A549 (cell line): ENCODE data around the gene FRMD4A. TPM values are rescaled to one million over a fixed set of nuclear protein-coding genes. Genes with fewer than 3 reads are reported as not detected.

Experiments used
- ATAC-seq, 2 experiments: fragments of 200-7000 bp in 1 of 2; fragments of >200 bp in 1 of 2; cut with Nextera tagmentation in 1 of 2; cut with Tn5 transposase in 1 of 2; 3 replicates each; pipeline versions ENCODE4 v1.8.0 to v1.9.1; 2018 to 2020; ENCODE audit warnings: mild to moderate bottlenecking in 1 of 2, moderate library complexity in 1 of 2
- CTCF ChIA-PET: fragments of 300-600 bp; sonication (Branson Sonifier 250); formaldehyde crosslinking; extraction: SDS; loops from one replicate; lab custom pipeline; 2021; ENCODE audit warnings: antibody characterized with exemption, inconsistent platforms; lab: Yijun Ruan, JAX
- POLR2A ChIA-PET: fragments of 350-600 bp; formaldehyde crosslinking; extraction: SDS; loops from one replicate; lab custom pipeline; 2021; ENCODE audit warnings: antibody characterized with exemption, inconsistent platforms; lab: Yijun Ruan, JAX
- DNase-seq, 2 experiments: peaks; one replicate each; pipeline versions ENCODE4 v3.0.0 to v3.0.0-alpha.2; 2011 to 2016; ENCODE audit warnings: low read depth in 1 of 2, low spot score in 1 of 2
- FAIRE-seq: peaks from 2 replicates; lab custom pipeline; 2011; peaks lifted over from hg19 to GRCh38; lab: Jason Lieb, UNC
- H3K27ac ChIP-seq, 2 experiments: fragments of >200 bp; sonication (Bioruptor Twin); formaldehyde crosslinking; 3 replicates each; pipeline ENCODE4 v1.5.1; 2016 to 2017
- H3K4me1 ChIP-seq: fragments of >200 bp; sonication (Bioruptor Twin); formaldehyde crosslinking; 3 replicates; pipeline ENCODE4 v1.6.1; 2016
- H3K4me2 ChIP-seq: fragments of >200 bp; sonication (Bioruptor Twin); formaldehyde crosslinking; 3 replicates; pipeline ENCODE4 v1.6.1; 2016
- H3K4me3 ChIP-seq: fragments of >200 bp; sonication (Bioruptor Twin); formaldehyde crosslinking; 3 replicates; pipeline ENCODE4 v1.5.1; 2016
- H3K9me3 ChIP-seq: fragments of >200 bp; sonication (Bioruptor Twin); formaldehyde crosslinking; 3 replicates; pipeline ENCODE4 v1.6.1; 2016
- BHLHE40 ChIP-seq: IDR thresholded peaks from 2 replicates; pipeline ENCODE4 v1.6.1; 2012; ENCODE audit warnings: low read depth, low read length, inconsistent platforms
- CBX2 ChIP-seq: fragments of 200-600 bp; sonication (generic); IDR thresholded peaks from 2 replicates; pipeline ENCODE4 v1.6.1; 2016; ENCODE audit warnings: low read depth, mild to moderate bottlenecking, borderline replicate concordance
- ESRRA ChIP-seq: fragments of 150-350 bp; IDR thresholded peaks from 2 replicates; pipeline ENCODE4 v1.6.1; 2014; ENCODE audit warnings: mild to moderate bottlenecking, low read length, borderline replicate concordance
- FOSL2 ChIP-seq, 2 experiments: fragments of 450-650 bp in 1 of 2; fragments of >200 bp in 1 of 2; sonication (Bioruptor Twin) in 1 of 2; formaldehyde crosslinking; IDR thresholded peaks; 2 replicates each; pipeline versions ENCODE4 v1.5.0 to v1.6.1; 2016 to 2020; ENCODE audit warnings: mild to moderate bottlenecking in 1 of 2, moderate library complexity in 1 of 2
- FOXS1 ChIP-seq: fragments of 250-450 bp; sonication (Bioruptor Pico); IDR thresholded peaks from 2 replicates; pipeline ENCODE4 v1.5.0; 2020; ENCODE audit warnings: mild to moderate bottlenecking, moderate library complexity
- GATA3 ChIP-seq: IDR thresholded peaks from 2 replicates; pipeline ENCODE4 v1.6.1; 2012; ENCODE audit warnings: borderline replicate concordance
- HEYL ChIP-seq: fragments of 250-450 bp; sonication (Bioruptor Pico); IDR thresholded peaks from 2 replicates; pipeline ENCODE4 v1.8.0; 2021; ENCODE audit warnings: mild to moderate bottlenecking, moderate library complexity
- HOXA7 ChIP-seq: fragments of 250-450 bp; sonication (Bioruptor Pico); IDR thresholded peaks from 2 replicates; pipeline ENCODE4 v1.5.0; 2020; ENCODE audit warnings: mild to moderate bottlenecking, moderate library complexity
- HOXB13 ChIP-seq: fragments of 250-450 bp; sonication (Bioruptor Pico); IDR thresholded peaks from 2 replicates; pipeline ENCODE4 v1.5.0; 2020; ENCODE audit warnings: low read depth, mild to moderate bottlenecking, moderate library complexity
- JUNB ChIP-seq: fragments of >200 bp; sonication (Bioruptor Twin); formaldehyde crosslinking; IDR thresholded peaks from 2 replicates; pipeline ENCODE4 v1.6.1; 2016
- KDM1A ChIP-seq: fragments of 200-600 bp; sonication (generic); IDR thresholded peaks from 2 replicates; pipeline ENCODE4 v1.6.1; 2016; ENCODE audit warnings: low read depth, mild to moderate bottlenecking
- KDM5A ChIP-seq: fragments of 200-600 bp; sonication (generic); IDR thresholded peaks from 2 replicates; pipeline ENCODE4 v1.6.1; 2016; ENCODE audit warnings: antibody characterized with exemption, mild to moderate bottlenecking
- MYC ChIP-seq: IDR thresholded peaks from 2 replicates; pipeline ENCODE4 v1.6.1; 2012; ENCODE audit warnings: mild to moderate bottlenecking, inconsistent platforms, low read length, improper control_type of control experiment, borderline replicate concordance
- NPAS2 ChIP-seq: fragments of 250-450 bp; sonication (Bioruptor Pico); IDR thresholded peaks from 2 replicates; pipeline ENCODE4 v1.8.0; 2022; ENCODE audit warnings: mild to moderate bottlenecking, moderate library complexity, borderline replicate concordance
- POLR2A ChIP-seq: IDR thresholded peaks from 2 replicates; pipeline ENCODE4 v1.6.1; 2012; ENCODE audit warnings: mild to moderate bottlenecking, low read length
- RARB ChIP-seq: fragments of 250-450 bp; sonication (Bioruptor Pico); IDR thresholded peaks from 2 replicates; pipeline ENCODE4 v1.8.0; 2021; ENCODE audit warnings: mild to moderate bottlenecking, moderate library complexity
- RFX5 ChIP-seq: fragments of 450-650 bp; IDR thresholded peaks from 2 replicates; pipeline ENCODE4 v1.7.1; 2014; ENCODE audit warnings: antibody characterized with exemption, mild to moderate bottlenecking, moderate library complexity
- SREBF2 ChIP-seq: fragments of 450-650 bp; IDR thresholded peaks from 2 replicates; pipeline ENCODE4 v1.6.1; 2014; ENCODE audit warnings: mild to moderate bottlenecking, moderate library complexity
- TP53 ChIP-seq: fragments of 250-450 bp; sonication (Bioruptor Pico); IDR thresholded peaks from 2 replicates; pipeline ENCODE4 v1.5.0; 2021; ENCODE audit warnings: mild to moderate bottlenecking, moderate library complexity
- WGBS: methylation state at CpG from one replicate; pipeline ENCODE4 v1.1.6; 2017; ENCODE audit errors: missing lambda C conversion rate; 5-methylcytosine and 5-hydroxymethylcytosine counted together
- polyA plus RNA-seq, 4 experiments: library from polyadenylated mRNA; depleted of rRNA in 3 of 4; stranded (reverse); fragments of >200 nt; fragmentation: RNase III in 1 of 4; extraction: RNeasy Plus Mini Kit Qiagen cat#74134 plus additional on column Dnase treatment in 1 of 4; gene quantifications; 2 replicates in 3 of 4; 3 replicates in 1 of 4; pipeline ENCODE4 v1.2.3, GENCODE V29; 2011 to 2017
- TF ChIP-seq, protein P1 (sequence below): fragments of 450-650 bp; IDR thresholded peaks from 2 replicates; pipeline ENCODE4 v1.6.1; 2014; ENCODE audit warnings: antibody characterized with exemption
- TF ChIP-seq, protein P2 (sequence below): IDR thresholded peaks from 2 replicates; pipeline ENCODE4 v1.6.1; 2012
- TF ChIP-seq, protein P3 (sequence below): fragments of 250-450 bp; sonication (Bioruptor Pico); IDR thresholded peaks from 2 replicates; pipeline ENCODE4 v1.5.0; 2020; ENCODE audit warnings: low read depth, mild to moderate bottlenecking, moderate library complexity
- TF ChIP-seq, protein P4 (sequence below): IDR thresholded peaks from 2 replicates; pipeline ENCODE4 v1.6.1; 2012; ENCODE audit warnings: low read depth, borderline replicate concordance
- TF ChIP-seq, protein P5 (sequence below): fragments of >200 bp; sonication (Bioruptor Twin); formaldehyde crosslinking; IDR thresholded peaks from 3 replicates; pipeline ENCODE4 v1.5.1; 2016
- TF ChIP-seq, protein P6 (sequence below): fragments of >200 bp; sonication (Bioruptor Twin); formaldehyde crosslinking; IDR thresholded peaks from 3 replicates; pipeline ENCODE4 v1.6.1; 2016
- TF ChIP-seq, protein P7 (sequence below): fragments of 250-450 bp; sonication (Bioruptor Pico); IDR thresholded peaks from 2 replicates; pipeline ENCODE4 v1.5.0; 2021; ENCODE audit warnings: mild to moderate bottlenecking, moderate library complexity, borderline replicate concordance
- TF ChIP-seq, protein P8 (sequence below): IDR thresholded peaks from 2 replicates; pipeline ENCODE4 v1.6.1; 2012

Gene FRMD4A
- polyA plus RNA-seq, 2 of the 4 experiments (the other 2 are of a cell fraction) = 2.5 to 4.7 TPM

DNA sequence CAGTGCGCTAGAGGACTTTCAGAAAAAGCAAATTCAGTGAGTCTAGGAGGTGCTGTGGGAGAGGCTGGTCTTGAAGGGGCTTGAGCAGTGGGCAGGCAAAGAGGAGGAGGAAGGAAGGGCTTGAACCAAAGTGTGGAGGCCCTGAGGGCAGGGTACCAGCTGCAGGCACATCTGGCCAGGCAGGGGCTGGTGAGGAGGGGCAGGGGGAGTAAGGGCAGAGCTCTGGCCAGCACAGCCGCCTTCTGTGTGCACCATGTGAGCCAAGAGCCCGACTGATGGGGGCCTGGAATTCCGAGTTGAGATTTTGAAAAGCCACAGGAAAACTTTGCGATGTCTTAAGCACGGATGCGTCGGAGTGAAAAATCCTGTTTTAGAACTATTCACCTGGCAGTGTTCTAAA lies 669.5 kb downstream of the FRMD4A start:
- ChIA-PET POLR2A (no interaction called here), CTCF (interaction anchor here (0.6 to 3.4 kb wide), 8 partner anchors 9 to 121 kb away, joined by 3 to 39 read pairs (median 4); no protein-coding TSS in a partner anchor)
- H3K27ac ChIP-seq = no peak overlapping the region
- TF ChIP-seq JUNB (no peak), HEYL (CRISPR knock-in tag) (no peak), NPAS2 (CRISPR knock-in tag) (no peak), ESRRA (no peak), HOXA7 (CRISPR knock-in tag) (no peak), FOSL2 (IDR thresholded peaks at IDR 0.05) (no peak), FOSL2 (CRISPR knock-in tag; IDR thresholded peaks at IDR 0.05) (no peak), KDM5A (no peak)
- TF ChIP-seq, protein P1, sequence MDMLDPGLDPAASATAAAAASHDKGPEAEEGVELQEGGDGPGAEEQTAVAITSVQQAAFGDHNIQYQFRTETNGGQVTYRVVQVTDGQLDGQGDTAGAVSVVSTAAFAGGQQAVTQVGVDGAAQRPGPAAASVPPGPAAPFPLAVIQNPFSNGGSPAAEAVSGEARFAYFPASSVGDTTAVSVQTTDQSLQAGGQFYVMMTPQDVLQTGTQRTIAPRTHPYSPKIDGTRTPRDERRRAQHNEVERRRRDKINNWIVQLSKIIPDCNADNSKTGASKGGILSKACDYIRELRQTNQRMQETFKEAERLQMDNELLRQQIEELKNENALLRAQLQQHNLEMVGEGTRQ = no peak
- TF ChIP-seq, protein P2, sequence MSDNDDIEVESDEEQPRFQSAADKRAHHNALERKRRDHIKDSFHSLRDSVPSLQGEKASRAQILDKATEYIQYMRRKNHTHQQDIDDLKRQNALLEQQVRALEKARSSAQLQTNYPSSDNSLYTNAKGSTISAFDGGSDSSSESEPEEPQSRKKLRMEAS = no peak
- TF ChIP-seq, protein P3, sequence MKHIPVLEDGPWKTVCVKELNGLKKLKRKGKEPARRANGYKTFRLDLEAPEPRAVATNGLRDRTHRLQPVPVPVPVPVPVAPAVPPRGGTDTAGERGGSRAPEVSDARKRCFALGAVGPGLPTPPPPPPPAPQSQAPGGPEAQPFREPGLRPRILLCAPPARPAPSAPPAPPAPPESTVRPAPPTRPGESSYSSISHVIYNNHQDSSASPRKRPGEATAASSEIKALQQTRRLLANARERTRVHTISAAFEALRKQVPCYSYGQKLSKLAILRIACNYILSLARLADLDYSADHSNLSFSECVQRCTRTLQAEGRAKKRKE (CRISPR knock-in tag) = no peak
- TF ChIP-seq, protein P4, sequence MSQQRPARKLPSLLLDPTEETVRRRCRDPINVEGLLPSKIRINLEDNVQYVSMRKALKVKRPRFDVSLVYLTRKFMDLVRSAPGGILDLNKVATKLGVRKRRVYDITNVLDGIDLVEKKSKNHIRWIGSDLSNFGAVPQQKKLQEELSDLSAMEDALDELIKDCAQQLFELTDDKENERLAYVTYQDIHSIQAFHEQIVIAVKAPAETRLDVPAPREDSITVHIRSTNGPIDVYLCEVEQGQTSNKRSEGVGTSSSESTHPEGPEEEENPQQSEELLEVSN = no peak
- no peaks in the 10 kb centered on the region for H3K9me3 ChIP-seq
- FAIRE-seq (no peak), ATAC-seq (no peak), DNase-seq (no peak)
- H3K4me3 ChIP-seq = no peak overlapping the region
- 83% methylated on average over 8 of the region's 8 CpGs for WGBS
- H3K4me2 ChIP-seq = no peak overlapping the region
- H3K4me1 ChIP-seq = no peaks in the 10 kb centered on the region

DNA sequence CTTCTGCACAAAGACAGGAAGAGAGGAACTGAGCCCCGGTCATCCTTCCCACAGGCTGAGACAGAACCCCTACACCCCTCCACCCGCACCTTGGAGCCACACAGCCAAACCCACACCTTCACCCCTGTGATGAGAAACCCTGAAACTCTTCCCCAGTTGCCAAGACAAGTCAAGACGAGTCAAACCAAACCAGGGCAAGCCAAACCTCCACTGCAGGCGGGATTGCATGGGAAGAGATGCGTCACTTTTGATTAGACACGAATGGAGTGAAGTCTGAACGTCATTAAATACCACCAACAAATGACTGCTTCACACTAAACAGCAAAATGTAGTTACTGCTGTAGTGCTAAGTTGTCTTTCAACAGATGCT lies 670.2 kb downstream of the FRMD4A start:
- ATAC-seq (peak in 1 of 2 experiments; percentile 20; a peak in 3 of 6 replicates), FAIRE-seq (no peak), DNase-seq (no peak)
- no peak overlapping the region for H3K27ac ChIP-seq
- TF ChIP-seq RFX5 (no peak), KDM1A (no peak), TP53 (CRISPR knock-in tag) (no peak), SREBF2 (no peak), GATA3 (no peak), HOXB13 (no peak), CBX2 (no peak), MYC (no peak), RARB (CRISPR knock-in tag) (no peak), NPAS2 (CRISPR knock-in tag) (no peak), POLR2A (no peak), BHLHE40 (no peak), FOXS1 (no peak)
- TF ChIP-seq, protein P5, sequence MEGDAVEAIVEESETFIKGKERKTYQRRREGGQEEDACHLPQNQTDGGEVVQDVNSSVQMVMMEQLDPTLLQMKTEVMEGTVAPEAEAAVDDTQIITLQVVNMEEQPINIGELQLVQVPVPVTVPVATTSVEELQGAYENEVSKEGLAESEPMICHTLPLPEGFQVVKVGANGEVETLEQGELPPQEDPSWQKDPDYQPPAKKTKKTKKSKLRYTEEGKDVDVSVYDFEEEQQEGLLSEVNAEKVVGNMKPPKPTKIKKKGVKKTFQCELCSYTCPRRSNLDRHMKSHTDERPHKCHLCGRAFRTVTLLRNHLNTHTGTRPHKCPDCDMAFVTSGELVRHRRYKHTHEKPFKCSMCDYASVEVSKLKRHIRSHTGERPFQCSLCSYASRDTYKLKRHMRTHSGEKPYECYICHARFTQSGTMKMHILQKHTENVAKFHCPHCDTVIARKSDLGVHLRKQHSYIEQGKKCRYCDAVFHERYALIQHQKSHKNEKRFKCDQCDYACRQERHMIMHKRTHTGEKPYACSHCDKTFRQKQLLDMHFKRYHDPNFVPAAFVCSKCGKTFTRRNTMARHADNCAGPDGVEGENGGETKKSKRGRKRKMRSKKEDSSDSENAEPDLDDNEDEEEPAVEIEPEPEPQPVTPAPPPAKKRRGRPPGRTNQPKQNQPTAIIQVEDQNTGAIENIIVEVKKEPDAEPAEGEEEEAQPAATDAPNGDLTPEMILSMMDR = no peak
- TF ChIP-seq, protein P6, sequence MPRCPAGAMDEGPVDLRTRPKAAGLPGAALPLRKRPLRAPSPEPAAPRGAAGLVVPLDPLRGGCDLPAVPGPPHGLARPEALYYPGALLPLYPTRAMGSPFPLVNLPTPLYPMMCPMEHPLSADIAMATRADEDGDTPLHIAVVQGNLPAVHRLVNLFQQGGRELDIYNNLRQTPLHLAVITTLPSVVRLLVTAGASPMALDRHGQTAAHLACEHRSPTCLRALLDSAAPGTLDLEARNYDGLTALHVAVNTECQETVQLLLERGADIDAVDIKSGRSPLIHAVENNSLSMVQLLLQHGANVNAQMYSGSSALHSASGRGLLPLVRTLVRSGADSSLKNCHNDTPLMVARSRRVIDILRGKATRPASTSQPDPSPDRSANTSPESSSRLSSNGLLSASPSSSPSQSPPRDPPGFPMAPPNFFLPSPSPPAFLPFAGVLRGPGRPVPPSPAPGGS = no peak
- TF ChIP-seq, protein P7, sequence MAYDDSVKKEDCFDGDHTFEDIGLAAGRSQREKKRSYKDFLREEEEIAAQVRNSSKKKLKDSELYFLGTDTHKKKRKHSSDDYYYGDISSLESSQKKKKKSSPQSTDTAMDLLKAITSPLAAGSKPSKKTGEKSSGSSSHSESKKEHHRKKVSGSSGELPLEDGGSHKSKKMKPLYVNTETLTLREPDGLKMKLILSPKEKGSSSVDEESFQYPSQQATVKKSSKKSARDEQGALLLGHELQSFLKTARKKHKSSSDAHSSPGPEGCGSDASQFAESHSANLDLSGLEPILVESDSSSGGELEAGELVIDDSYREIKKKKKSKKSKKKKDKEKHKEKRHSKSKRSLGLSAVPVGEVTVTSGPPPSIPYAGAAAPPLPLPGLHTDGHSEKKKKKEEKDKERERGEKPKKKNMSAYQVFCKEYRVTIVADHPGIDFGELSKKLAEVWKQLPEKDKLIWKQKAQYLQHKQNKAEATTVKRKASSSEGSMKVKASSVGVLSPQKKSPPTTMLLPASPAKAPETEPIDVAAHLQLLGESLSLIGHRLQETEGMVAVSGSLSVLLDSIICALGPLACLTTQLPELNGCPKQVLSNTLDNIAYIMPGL (CRISPR knock-in tag) = no peak
- TF ChIP-seq, protein P8, sequence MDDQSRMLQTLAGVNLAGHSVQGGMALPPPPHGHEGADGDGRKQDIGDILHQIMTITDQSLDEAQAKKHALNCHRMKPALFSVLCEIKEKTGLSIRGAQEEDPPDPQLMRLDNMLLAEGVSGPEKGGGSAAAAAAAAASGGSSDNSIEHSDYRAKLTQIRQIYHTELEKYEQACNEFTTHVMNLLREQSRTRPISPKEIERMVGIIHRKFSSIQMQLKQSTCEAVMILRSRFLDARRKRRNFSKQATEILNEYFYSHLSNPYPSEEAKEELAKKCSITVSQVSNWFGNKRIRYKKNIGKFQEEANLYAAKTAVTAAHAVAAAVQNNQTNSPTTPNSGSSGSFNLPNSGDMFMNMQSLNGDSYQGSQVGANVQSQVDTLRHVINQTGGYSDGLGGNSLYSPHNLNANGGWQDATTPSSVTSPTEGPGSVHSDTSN = no peak
- ChIA-PET POLR2A (no interaction called here), CTCF (interaction anchor here (0.8 to 3.4 kb wide), 15 partner anchors 8 to 135 kb away, joined by 3 to 39 read pairs (median 5); no protein-coding TSS in a partner anchor)
- no peaks in the 10 kb centered on the region for H3K4me1 ChIP-seq
- no peaks in the 10 kb centered on the region for H3K9me3 ChIP-seq
- WGBS = 59% methylated on average over 7 of the region's 7 CpGs
- no peak overlapping the region for H3K4me2 ChIP-seq
- H3K4me3 ChIP-seq = no peak overlapping the region
